Measurements from ENCODE around the gene LRMDA.

The LRMDA gene

GRCh38 chr10:75857269-75857846 lies 425.9 kb downstream of the LRMDA start:
- no peak for DNase-seq

- no peak for DNase-seq
Observed at GRCh38 chr10:75857896-75858295, 426.5 kb downstream of the LRMDA start.

GRCh38 chr10:75858339-75858738 lies 426.9 kb downstream of the LRMDA start:
- no peak for DNase-seq

GRCh38 chr10:75859141-75859540 lies 427.7 kb downstream of the LRMDA start:
- DNase-seq, result no peak

GRCh38 chr10:75860009-75860408 lies 428.6 kb downstream of the LRMDA start:
- DNase-seq, result no peak

- DNase-seq, result no peak
Observed at GRCh38 chr10:75861582-75861981, 430.2 kb downstream of the LRMDA start.

- no peak for DNase-seq
Observed at GRCh38 chr10:75862935-75863334, 431.5 kb downstream of the LRMDA start.

GRCh38 chr10:75864717-75865116 lies 433.3 kb downstream of the LRMDA start:
- DNase-seq, result no peak

- no peak for DNase-seq
Observed at GRCh38 chr10:75865413-75866299, 434.2 kb downstream of the LRMDA start.

- DNase-seq, result no peak
Observed at GRCh38 chr10:75866300-75866625, 434.8 kb downstream of the LRMDA start.

- no peak for DNase-seq
Observed at GRCh38 chr10:75866731-75867130, 435.3 kb downstream of the LRMDA start.

- no peak for DNase-seq
Observed at GRCh38 chr10:75868574-75868973, 437.1 kb downstream of the LRMDA start.

- DNase-seq, result no peak
Observed at GRCh38 chr10:75870039-75870645, 438.7 kb downstream of the LRMDA start.

- DNase-seq, result no peak
Observed at GRCh38 chr10:75875740-75876139, 444.3 kb downstream of the LRMDA start.

- no peak for DNase-seq
Observed at GRCh38 chr10:75876710-75877109, 445.3 kb downstream of the LRMDA start.

GRCh38 chr10:75877877-75878276 lies 446.5 kb downstream of the LRMDA start:
- DNase-seq, result no peak

GRCh38 chr10:75878586-75878985 lies 447.2 kb downstream of the LRMDA start:
- no peak for DNase-seq

GRCh38 chr10:75880031-75880775 lies 448.8 kb downstream of the LRMDA start:
- no peak for DNase-seq

- DNase-seq, result no peak
Observed at GRCh38 chr10:75883081-75884072, 452.0 kb downstream of the LRMDA start.

- DNase-seq, result no peak
Observed at GRCh38 chr10:75884808-75885207, 453.4 kb downstream of the LRMDA start.

- no peak for DNase-seq
Observed at GRCh38 chr10:75887369-75887768, 455.9 kb downstream of the LRMDA start.

- no peak for DNase-seq
Observed at GRCh38 chr10:75887992-75888680, 456.7 kb downstream of the LRMDA start.

All from activated CD4-positive, alpha-beta T cell treated with anti-CD3 and anti-CD28 coated beads, Interleukin-10, Interleukin-2, amounts not matched to agents 100 ng/mL and 50 ng/mL, durations not matched to agents 16 hours and 8 hours (primary cell).